Chondrocyte (in vitro differentiated cells): ENCODE results near the gene TMEM234. TPM values are rescaled to one million over a fixed set of nuclear protein-coding genes. Genes with fewer than 3 reads are reported as not detected.

ENCODE experiments used
- DNase-seq: peaks from one replicate; pipeline ENCODE4 v3.0.0; 2021; ENCODE audit warnings: mixed read lengths, low spot score
- H3K27ac Mint-ChIP-seq: one replicate; pipeline ENCODE4 v1.8.0; 2021; ENCODE audit warnings: mild to moderate bottlenecking, moderate library complexity, mixed read lengths; ENCODE audit not compliant: unreplicated experiment
- H3K27me3 Mint-ChIP-seq: 2 replicates; pipeline ENCODE4 v1.8.0; 2021; ENCODE audit warnings: low read depth, mixed read lengths
- H3K36me3 Mint-ChIP-seq: 2 replicates; pipeline ENCODE4 v1.8.0; 2021; ENCODE audit warnings: low read depth, mixed read lengths
- H3K4me1 Mint-ChIP-seq: 2 replicates; pipeline ENCODE4 v1.8.0; 2021; ENCODE audit warnings: low read depth, mild to moderate bottlenecking, mixed read lengths
- H3K4me3 Mint-ChIP-seq: one replicate; pipeline ENCODE4 v1.8.0; 2021; ENCODE audit warnings: mild to moderate bottlenecking, moderate library complexity, mixed read lengths; ENCODE audit not compliant: unreplicated experiment
- H3K9me3 Mint-ChIP-seq: 2 replicates; pipeline ENCODE4 v1.8.0; 2021; ENCODE audit warnings: low read depth, mixed read lengths
- total RNA-seq: library from RNA; stranded (reverse); gene quantifications from 3 replicates; pipeline ENCODE4 v1.2.1, GENCODE V29; 2021
- TF ChIP-seq, protein P1 (sequence below): fragments of 200-600 bp; sonication (generic); IDR thresholded peaks from 2 replicates; pipeline ENCODE4 v1.5.0; 2021; ENCODE audit warnings: antibody characterized with exemption, mild to moderate bottlenecking, moderate library complexity

Gene TMEM234
- total RNA-seq, 1 donor from 2014 or later = 22.8 TPM

DNA sequence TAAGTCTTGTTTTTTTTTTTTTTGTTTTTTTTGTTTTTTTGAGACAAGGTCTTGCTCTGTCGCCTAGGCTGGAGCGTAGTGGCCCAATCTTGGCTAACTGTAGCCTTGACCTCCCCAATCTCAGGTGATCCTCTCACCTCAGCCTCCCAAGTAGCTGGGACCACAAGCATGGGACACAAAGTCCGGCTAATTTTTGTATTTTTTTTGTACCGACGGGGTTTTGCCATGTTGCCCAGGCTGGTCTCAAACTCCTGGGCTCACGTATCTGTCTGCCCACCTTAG is 35.0 kb upstream of the TMEM234 start:
- no peak for DNase-seq
- no peaks in the 10 kb centered on the region for H3K4me1 Mint-ChIP-seq
- H3K27ac Mint-ChIP-seq = no peak overlapping the region
- H3K4me3 Mint-ChIP-seq = no peak overlapping the region
- H3K36me3 Mint-ChIP-seq = no peaks in the 10 kb centered on the region
- no peaks in the 10 kb centered on the region for H3K27me3 Mint-ChIP-seq
- H3K9me3 Mint-ChIP-seq = no peaks in the 10 kb centered on the region
- TF ChIP-seq, protein P1, sequence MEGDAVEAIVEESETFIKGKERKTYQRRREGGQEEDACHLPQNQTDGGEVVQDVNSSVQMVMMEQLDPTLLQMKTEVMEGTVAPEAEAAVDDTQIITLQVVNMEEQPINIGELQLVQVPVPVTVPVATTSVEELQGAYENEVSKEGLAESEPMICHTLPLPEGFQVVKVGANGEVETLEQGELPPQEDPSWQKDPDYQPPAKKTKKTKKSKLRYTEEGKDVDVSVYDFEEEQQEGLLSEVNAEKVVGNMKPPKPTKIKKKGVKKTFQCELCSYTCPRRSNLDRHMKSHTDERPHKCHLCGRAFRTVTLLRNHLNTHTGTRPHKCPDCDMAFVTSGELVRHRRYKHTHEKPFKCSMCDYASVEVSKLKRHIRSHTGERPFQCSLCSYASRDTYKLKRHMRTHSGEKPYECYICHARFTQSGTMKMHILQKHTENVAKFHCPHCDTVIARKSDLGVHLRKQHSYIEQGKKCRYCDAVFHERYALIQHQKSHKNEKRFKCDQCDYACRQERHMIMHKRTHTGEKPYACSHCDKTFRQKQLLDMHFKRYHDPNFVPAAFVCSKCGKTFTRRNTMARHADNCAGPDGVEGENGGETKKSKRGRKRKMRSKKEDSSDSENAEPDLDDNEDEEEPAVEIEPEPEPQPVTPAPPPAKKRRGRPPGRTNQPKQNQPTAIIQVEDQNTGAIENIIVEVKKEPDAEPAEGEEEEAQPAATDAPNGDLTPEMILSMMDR = no peak

DNA sequence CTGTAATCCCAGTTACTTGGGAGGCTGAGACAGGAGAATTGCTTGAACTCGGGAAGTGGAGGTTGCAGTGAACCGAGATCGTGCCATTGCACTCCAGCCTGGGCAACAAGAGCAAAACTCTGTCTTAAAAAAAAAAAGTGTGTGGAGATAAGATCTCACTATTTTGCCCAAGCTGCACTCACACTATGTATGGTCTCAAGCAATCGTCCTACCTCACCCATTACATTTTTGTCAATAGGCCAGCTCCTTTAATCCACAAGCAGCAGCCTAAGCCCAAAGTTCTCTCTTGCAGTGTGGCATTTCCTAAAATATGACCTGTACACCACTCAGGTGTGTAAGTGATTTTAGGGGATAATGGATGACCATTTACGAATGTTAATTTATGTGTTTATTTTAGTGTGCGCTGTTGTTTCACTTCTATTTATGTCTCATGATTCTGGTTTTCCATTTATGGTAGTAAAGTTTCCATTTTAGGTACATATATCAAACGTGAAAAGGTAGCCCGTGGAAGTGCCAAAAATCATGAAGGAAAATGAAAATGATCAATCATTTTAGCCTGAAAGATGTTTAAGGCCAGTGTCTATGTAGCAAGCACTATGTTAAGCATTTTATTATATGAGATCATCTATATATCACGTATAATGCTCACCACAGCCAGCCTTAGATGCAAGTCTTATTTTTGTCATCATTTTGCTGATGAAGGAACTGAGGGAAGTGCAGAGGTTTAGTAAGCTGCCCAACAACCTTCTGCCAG is 34.5 kb upstream of the TMEM234 start:
- no peaks in the 10 kb centered on the region for H3K4me1 Mint-ChIP-seq
- H3K4me3 Mint-ChIP-seq = no peak overlapping the region
- H3K27me3 Mint-ChIP-seq = no peaks in the 10 kb centered on the region
- H3K36me3 Mint-ChIP-seq = peaks cover 1% of the 10 kb centered on the region
- no peaks in the 10 kb centered on the region for H3K9me3 Mint-ChIP-seq
- no peak for DNase-seq
- TF ChIP-seq, protein P1 = no peak
- no peak overlapping the region for H3K27ac Mint-ChIP-seq

DNA sequence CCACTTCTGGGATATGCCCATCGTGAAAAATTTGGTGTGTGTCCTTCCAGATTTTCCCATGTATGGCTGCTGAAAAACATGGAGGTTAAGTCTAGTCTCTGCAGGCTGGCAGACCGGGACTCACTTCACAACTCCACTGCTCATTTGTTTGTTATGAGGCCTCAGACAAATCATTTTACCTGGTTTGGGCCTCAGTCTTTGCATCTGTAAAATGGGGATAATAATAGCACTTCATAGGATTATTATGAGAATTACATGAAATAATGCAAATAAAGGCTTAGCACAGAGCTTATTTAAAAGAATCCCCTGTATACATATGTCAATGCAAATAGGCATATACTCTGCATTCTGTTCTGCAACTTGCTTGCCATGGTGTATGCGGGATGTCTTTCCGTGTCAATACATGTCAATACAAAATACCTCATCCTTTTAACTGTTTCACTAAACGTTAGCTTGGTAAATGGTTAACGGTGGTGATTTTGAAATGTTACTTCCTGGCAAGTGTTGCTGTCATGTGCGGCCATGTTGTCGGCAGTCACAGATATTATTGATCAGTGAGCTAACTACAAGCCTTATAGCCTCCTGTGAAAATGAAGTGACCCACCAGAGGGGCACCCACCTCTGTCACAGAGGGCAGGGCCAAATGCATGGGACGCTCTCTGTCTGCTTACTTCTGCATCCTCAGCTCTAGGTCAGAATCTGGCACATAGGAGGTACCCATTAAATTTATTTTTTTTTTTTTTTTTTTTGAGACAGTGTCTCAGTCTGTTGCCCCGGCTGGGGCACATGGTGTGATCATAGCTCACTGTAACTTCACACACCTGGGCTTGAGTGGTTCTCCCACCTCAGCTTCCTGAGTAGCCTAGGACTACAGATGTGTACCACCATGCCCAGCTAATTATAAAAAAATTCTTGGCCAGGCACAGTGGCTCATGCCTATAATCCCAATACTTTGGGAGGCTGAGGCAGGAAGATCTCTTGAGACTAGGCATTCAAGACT is 33.2 kb upstream of the TMEM234 start:
- no peak for DNase-seq
- H3K36me3 Mint-ChIP-seq = peaks cover 1% of the 10 kb centered on the region
- no peaks in the 10 kb centered on the region for H3K27me3 Mint-ChIP-seq

DNA sequence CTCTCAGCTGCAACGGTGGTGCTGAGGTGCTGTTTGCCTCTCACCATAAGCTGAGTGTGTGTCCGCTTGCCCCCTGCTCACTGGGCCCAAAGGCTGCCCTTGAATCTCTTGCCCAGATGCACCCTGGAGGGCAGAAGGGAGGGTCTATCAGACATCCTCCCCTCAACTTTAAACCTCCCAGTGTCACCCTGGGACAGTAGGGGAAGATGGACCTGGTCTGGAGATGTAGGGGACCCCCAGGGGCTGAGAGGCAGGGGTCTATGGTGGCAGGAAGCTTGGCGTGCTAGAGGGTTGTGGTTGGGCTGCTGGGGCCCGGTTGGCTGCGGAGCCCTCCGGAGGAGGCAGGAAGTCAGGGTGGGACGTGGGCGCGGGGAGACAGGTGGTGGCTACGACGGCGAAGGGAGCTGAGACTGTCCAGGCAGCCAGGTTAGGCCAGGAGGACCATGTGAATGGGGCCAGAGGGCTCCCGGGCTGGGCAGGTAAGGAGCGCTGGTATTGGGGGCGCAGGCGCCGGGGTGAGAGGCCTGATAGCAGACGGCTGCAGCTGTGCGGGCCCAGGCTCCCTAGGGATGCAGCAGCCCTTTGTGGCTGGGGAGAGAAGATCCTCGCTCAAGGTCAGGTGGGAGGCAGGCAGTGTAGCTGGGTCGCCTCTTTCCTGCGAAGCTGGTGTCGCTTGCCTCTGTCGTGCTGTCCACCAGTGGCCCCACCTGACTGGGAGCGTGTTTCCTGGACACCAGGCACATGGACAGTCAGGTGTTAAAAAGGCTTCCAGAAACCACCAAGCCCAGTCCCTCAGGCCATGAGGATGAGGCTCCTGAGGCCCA is 29.0 kb upstream of the TMEM234 start, which contains the start of gene LCK:
Gene LCK, plus strand, starts transcription at position 373 of the 824 bp plus-strand sequence. CDS start 23,065 bp downstream, outside the sequence.
- H3K27me3 Mint-ChIP-seq = no peaks in the 10 kb centered on the region
- no peak within 1 kb of the TSS for H3K27ac Mint-ChIP-seq
- H3K36me3 Mint-ChIP-seq = peaks cover 1% of the 10 kb centered on the region
- DNase-seq = no peak
- H3K4me1 Mint-ChIP-seq = peaks cover 23% of the 10 kb centered on the region
- no peak within 1 kb of the TSS for H3K4me3 Mint-ChIP-seq
- TF ChIP-seq, protein P1 = no peak
- no peaks in the 10 kb centered on the region for H3K9me3 Mint-ChIP-seq

More for the DNA sequence above, 33.2 kb upstream of the TMEM234 start:
- TF ChIP-seq, protein P1 = no peak
- Mint-ChIP-seq H3K4me1 (no peaks in the 10 kb centered on the region), H3K4me3 (no peak overlapping the region), H3K27ac (no peak overlapping the region), H3K9me3 (no peaks in the 10 kb centered on the region)
